Vagina (tissue), 2 donors: Measurements from ENCODE around the gene ARHGEF28.

Experiments used
- CTCF ChIP-seq, 3 experiments: fragments of 450-650 bp in 2 of 3; fragments of 200-600 bp in 1 of 3; sonication (generic) in 1 of 3; IDR thresholded peaks; one replicate each; pipeline ENCODE4 v1.5.1; 2017 to 2019; ENCODE audit warnings: antibody characterized with exemption in 3 of 3, mild to moderate bottlenecking in 2 of 3, moderate library complexity in 2 of 3
- POLR2A ChIP-seq, 2 donors: fragments of 450-650 bp; IDR thresholded peaks; one replicate each; pipeline ENCODE4 v1.6.1; 2017; ENCODE audit warnings: antibody characterized with exemption in 2 of 2, mild to moderate bottlenecking in 2 of 2, moderate library complexity in 2 of 2
- POLR2AphosphoS5 ChIP-seq, 2 donors: sonication (generic); formaldehyde crosslinking; IDR thresholded peaks; one replicate each; pipeline ENCODE4 v1.9.0; 2017; ENCODE audit warnings: antibody characterized with exemption in 2 of 2, mild to moderate bottlenecking in 2 of 2, low read depth in 1 of 2; ENCODE audit not compliant: insufficient read depth in 1 of 2

GRCh38 chr5:73592551-73592950, 33.4 kb upstream of the ARHGEF28 start:
- TF ChIP-seq POLR2A (IDR thresholded peaks at IDR 0.05): no peak
- no peak for TF ChIP-seq CTCF (IDR thresholded peaks at IDR 0.05)
- no peak for TF ChIP-seq POLR2AphosphoS5 (IDR thresholded peaks at IDR 0.05; ENCODE audit: insufficient read depth in 1 of 2, low read depth in 1 of 2)
